A673 (cell line): ENCODE measurements around the gene CFAP91. TPM values are rescaled to one million over a fixed set of nuclear protein-coding genes. Genes with fewer than 3 reads are reported as not detected.

Experiments used
- Bru-seq: library from RNA; stranded (reverse); fragments of 400-500 nt; gene quantifications from one replicate; lab custom pipeline; 2021; lab: Mats Ljungman, UMichigan
- BruChase-seq, 2 experiments: library from RNA; stranded (reverse); fragments of 400-500 nt; gene quantifications; one replicate each; lab custom pipeline; 2021; lab: Mats Ljungman, UMichigan
- BruUV-seq: library from RNA; stranded (reverse); fragments of 400-500 nt; replicated peaks from 2 replicates; lab custom pipeline; 2021; lab: Mats Ljungman, UMichigan
- CTCF ChIA-PET: fragments of 300-600 bp; sonication (Branson Sonifier 250); formaldehyde crosslinking; loops from one replicate; lab custom pipeline; 2022; ENCODE audit warnings: antibody characterized with exemption; lab: Charles Lee
- POLR2A ChIA-PET: fragments of 300-600 bp; sonication (Branson Sonifier 250); formaldehyde crosslinking; loops from one replicate; lab custom pipeline; 2022; ENCODE audit warnings: antibody characterized with exemption; ENCODE audit not compliant: low non-redundant PET; lab: Charles Lee
- DNase-seq: peaks from one replicate; pipeline ENCODE4 v3.0.0-alpha.2; 2015; ENCODE audit warnings: low spot score
- H3K27ac ChIP-seq: fragments of 200-600 bp; sonication (generic); 2 replicates; pipeline ENCODE4 v1.5.1; 2016; ENCODE audit warnings: mixed run types, low read depth, mild to moderate bottlenecking, mixed read lengths, antibody characterized with exemption, low read length; ENCODE audit not compliant: poor library complexity, severe bottlenecking
- H3K27me3 ChIP-seq: fragments of 200-600 bp; sonication (generic); replicated peaks from 2 replicates; pipeline ENCODE4 v1.6.1; 2017; ENCODE audit warnings: mixed run types, low read depth, mild to moderate bottlenecking, mixed read lengths, antibody characterized with exemption, low read length; ENCODE audit not compliant: insufficient read depth, poor library complexity
- H3K36me3 ChIP-seq: fragments of 200-600 bp; sonication (generic); 2 replicates; pipeline ENCODE4 v1.6.1; 2016; ENCODE audit warnings: mixed run types, mild to moderate bottlenecking, mixed read lengths, antibody characterized with exemption, low read length; ENCODE audit not compliant: insufficient read depth, poor library complexity, severe bottlenecking
- H3K4me1 ChIP-seq: fragments of 200-600 bp; sonication (generic); 2 replicates; pipeline ENCODE4 v1.6.1; 2017; ENCODE audit warnings: mixed run types, mild to moderate bottlenecking, mixed read lengths, antibody characterized with exemption, low read length; ENCODE audit not compliant: insufficient read depth, poor library complexity, severe bottlenecking
- H3K4me3 ChIP-seq: fragments of 200-600 bp; sonication (generic); 2 replicates; pipeline ENCODE4 v1.5.1; 2016; ENCODE audit warnings: low read depth, mixed run types, mild to moderate bottlenecking, mixed read lengths, low read length; ENCODE audit not compliant: poor library complexity, severe bottlenecking
- H3K9me3 ChIP-seq: fragments of 200-600 bp; sonication (generic); 2 replicates; pipeline ENCODE4 v1.6.1; 2016; ENCODE audit warnings: mixed run types, low read depth, mild to moderate bottlenecking, mixed read lengths, antibody characterized with exemption, low read length; ENCODE audit not compliant: poor library complexity, severe bottlenecking
- CTCF ChIP-seq: fragments of 300-800, 200-600 bp; sonication (generic); conservative IDR thresholded peaks from 2 replicates; pipeline ENCODE4 v1.5.1; 2017; ENCODE audit warnings: low read depth, mild to moderate bottlenecking, antibody characterized with exemption, low read length, moderate library complexity, mixed read lengths
- EZH2 ChIP-seq: fragments of 200-600 bp; sonication (generic); IDR thresholded peaks from 2 replicates; pipeline ENCODE4 v1.6.1; 2017; ENCODE audit warnings: borderline replicate concordance, low read depth, mild to moderate bottlenecking, mixed read lengths, antibody characterized with exemption, low read length; ENCODE audit not compliant: poor library complexity, severe bottlenecking
- intact Hi-C: fragments of 100-400 bp; cut with micrococcal nuclease; formaldehyde crosslinking; loops from one replicate; pipeline ENCODE4 v1.10.0; 2022; ENCODE audit not compliant: unreplicated experiment
- long read RNA-seq: library from polyadenylated mRNA; stranded (forward); transcript quantifications from one replicate; pipeline ENCODE4 v2.0.0, GENCODE V29; 2022
- total RNA-seq: library from RNA; stranded (reverse); gene quantifications from 2 replicates; pipeline ENCODE4 v1.2.3, GENCODE V29; 2021

CFAP91 gene
- total RNA-seq (0.68 and 0.75 TPM in 2 replicates), Bru-seq, nascent RNA (percentile 4 among the genes with signal in this experiment), BruChase-seq, experiment 1, labeled RNA remaining after a 2-hour chase (percentile 32 among the genes with signal in this experiment), BruChase-seq, experiment 2, labeled RNA remaining after a 6-hour chase (percentile 26 among the genes with signal in this experiment)
- long read RNA-seq = 0 reads

- BruUV-seq = no TSS peak
- TF ChIP-seq EZH2 = no peak
- no peak for TF ChIP-seq CTCF
- Histone ChIP-seq H3K27me3 (no peaks in the 10 kb centered on the region), H3K4me3 (peak within 1 kb of the TSS; percentile 42), H3K36me3 (no peaks in the 10 kb centered on the region), H3K9me3 (no peaks in the 10 kb centered on the region), H3K4me1 (no peaks in the 10 kb centered on the region), H3K27ac (no peak within 1 kb of the TSS)
- intact Hi-C loops = no loop called here
- POLR2A ChIA-PET = no interaction called here
- peak; percentile 90 for DNase-seq
- CTCF ChIA-PET = no interaction called here
Observed at GRCh38 chr3:119702530-119703527, at the start of gene CFAP91. Gene CFAP91, plus strand, starts transcription at chr3:119703022. Its CDS starts 77 bp downstream, at chr3:119703099.

DNA sequence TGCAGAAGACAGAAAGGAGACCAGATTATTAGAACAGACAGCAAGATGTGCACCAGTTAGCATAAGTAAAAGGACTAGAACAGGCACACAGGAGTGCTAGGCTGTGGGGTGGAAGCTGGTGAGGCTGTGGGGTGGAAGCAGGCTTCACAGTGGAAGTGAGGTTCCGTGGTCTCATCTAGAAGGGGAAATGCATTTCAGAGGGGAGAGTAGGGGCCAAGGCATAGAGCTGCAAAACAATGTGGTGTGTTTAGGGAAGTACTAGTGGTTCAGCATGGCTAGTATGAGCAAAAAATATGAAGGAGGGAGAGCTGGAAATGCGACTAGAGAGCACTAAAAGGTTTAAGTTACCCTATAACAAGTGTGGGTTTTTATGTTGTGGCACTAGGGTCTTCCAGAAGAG is 48.9 kb upstream of the CFAP91 start:
- TF ChIP-seq CTCF = no peak
- no peak for TF ChIP-seq EZH2
- Histone ChIP-seq H3K4me1 (no peaks in the 10 kb centered on the region), H3K27ac (no peak overlapping the region), H3K9me3 (no peaks in the 10 kb centered on the region), H3K36me3 (no peaks in the 10 kb centered on the region), H3K27me3 (no peaks in the 10 kb centered on the region), H3K4me3 (no peak overlapping the region)
- ChIA-PET CTCF (no interaction called here), POLR2A (no interaction called here)
- intact Hi-C loops = no loop called here
- no TSS peak for BruUV-seq
- DNase-seq = no peak

- BruUV-seq = no TSS peak
- Histone ChIP-seq H3K27me3 (no peaks in the 10 kb centered on the region), H3K27ac (no peak overlapping the region), H3K4me1 (peaks cover 8% of the 10 kb centered on the region), H3K9me3 (no peaks in the 10 kb centered on the region), H3K36me3 (no peaks in the 10 kb centered on the region), H3K4me3 (no peak overlapping the region)
- intact Hi-C loops = no loop called here
- POLR2A ChIA-PET = no interaction called here
- CTCF ChIA-PET = no interaction called here
- no peak for DNase-seq
- no peak for TF ChIP-seq EZH2
- no peak for TF ChIP-seq CTCF
Observed at GRCh38 chr3:119657887-119658702, 44.7 kb upstream of the CFAP91 start.
